ENCODE measurements around the gene NCBP3.
"Not testable (repeated sequence)": the region's sequence is repeated elsewhere in the genome, so short reads cannot be mapped to it uniquely, and the experiment has no call there.

NCBP3 gene

DNA sequence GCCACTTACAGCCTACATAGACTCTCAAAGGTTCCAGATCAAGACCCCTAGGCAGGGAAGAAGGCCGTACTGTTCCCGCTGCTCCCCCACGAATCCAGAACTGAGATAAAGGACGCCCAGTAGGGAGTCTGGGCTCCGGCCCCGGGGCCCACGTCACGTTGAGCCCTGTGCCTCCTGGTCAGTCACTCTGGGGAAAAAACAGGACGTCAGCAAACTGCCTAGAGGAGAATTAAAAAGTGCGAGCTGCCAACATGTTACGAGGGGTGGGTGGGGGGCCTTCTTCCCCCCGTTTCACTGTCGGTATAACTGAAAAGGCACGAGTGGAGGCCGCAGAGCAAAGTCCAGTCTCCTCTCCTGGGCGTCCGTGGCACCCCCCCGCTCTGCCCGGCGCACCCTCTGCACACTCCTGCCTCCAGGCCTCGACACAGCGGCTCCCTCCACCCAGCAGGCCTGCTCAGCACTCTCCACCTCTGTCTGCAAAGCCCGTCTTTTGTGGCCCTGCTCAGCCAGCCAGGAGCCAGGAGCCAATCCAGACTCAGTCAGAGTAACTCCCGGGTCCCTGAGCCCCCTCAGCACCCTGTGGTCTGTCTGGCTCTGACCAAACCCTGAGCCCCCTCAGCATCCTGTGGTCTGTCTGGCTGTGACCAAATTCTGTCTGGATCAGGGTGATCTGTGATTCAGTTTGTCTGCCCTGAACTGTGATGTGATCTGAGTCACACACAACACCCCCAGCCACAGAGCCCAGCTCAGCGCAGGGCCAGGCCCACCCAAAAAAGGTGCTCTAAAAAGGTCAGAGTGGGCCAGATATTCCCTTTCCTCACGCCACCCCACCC, 51.3 kb downstream of the NCBP3 start:
- Histone ChIP-seq H2BK15ac (ENCODE audit: low read length) (no peak overlapping the region), H3K4ac (ENCODE audit: low read length) (no peak overlapping the region)
- WGBS, 2 donors (ENCODE audit: extremely low coverage in 2 of 2, insufficient read length in 2 of 2, insufficient replicate concordance in 1 of 2) = no CpG with 5 or more reads among the region's 26 CpGs

DNA sequence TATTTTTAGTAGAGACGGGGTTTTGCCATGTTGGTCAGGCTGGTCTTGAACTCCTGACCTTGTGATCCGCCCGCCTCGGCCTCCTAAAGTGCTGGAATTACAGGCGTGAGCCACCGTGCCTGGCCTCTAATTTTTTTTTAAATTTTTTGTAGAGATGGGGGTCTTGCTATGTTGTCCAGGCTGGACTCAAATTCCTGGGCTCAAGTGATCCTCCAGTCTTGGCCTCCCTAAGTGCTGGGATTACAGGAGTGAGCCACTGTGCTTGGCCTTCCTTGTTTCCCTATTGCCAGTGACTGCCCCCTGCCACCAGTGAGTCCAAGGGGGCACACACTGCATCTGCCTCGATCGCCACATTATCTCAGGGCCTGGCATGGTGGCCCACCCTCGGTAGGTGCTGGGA, 51.9 kb downstream of the NCBP3 start:
- not testable (repeated sequence) for H2BK120ac ChIP-seq (ENCODE audit: low read depth, low read length); H2BK15ac ChIP-seq (ENCODE audit: low read length); DNase-seq (ENCODE audit: low spot score); H3K4me2 ChIP-seq (ENCODE audit: insufficient read depth, low read length, poor library complexity, severe bottlenecking); H3K18ac ChIP-seq (ENCODE audit: low read length); H3K9me3 ChIP-seq (replicated peaks in 1 of 2; ENCODE audit: control insufficient read depth in 2 of 2, insufficient read depth in 1 of 2, low read depth in 1 of 2, low read length in 2 of 2); H3K79me1 ChIP-seq (ENCODE audit: low read depth, low read length); H2AK5ac ChIP-seq (ENCODE audit: low read depth, low read length); H3K4me1 ChIP-seq (ENCODE audit: control insufficient read depth in 2 of 2, insufficient read depth in 1 of 2, low read depth in 1 of 2, low read length in 2 of 2); H2BK12ac ChIP-seq (ENCODE audit: low read length); H4K8ac ChIP-seq (ENCODE audit: low read depth, low read length); H3K4ac ChIP-seq (ENCODE audit: low read length); H3K27me3 ChIP-seq (ENCODE audit: control insufficient read depth in 3 of 3, insufficient read depth in 3 of 3, low read depth in 1 of 3, low read length in 3 of 3); H4K91ac ChIP-seq (ENCODE audit: low read depth, low read length, poor library complexity); H3K14ac ChIP-seq (ENCODE audit: low read length); H3K9ac ChIP-seq (ENCODE audit: low read depth, low read length, poor library complexity); H3K23ac ChIP-seq (ENCODE audit: low read depth, low read length, poor library complexity); H3K4me3 ChIP-seq (ENCODE audit: low read length in 2 of 2); H3K36me3 ChIP-seq (replicated peaks in 1 of 2; ENCODE audit: control insufficient read depth in 2 of 2, insufficient read depth in 2 of 2, low read length in 2 of 2); H2BK5ac ChIP-seq (ENCODE audit: low read length); H3K27ac ChIP-seq (replicated peaks; ENCODE audit: low read length)
- H2AFZ ChIP-seq (ENCODE audit: low read length) = peak overlapping the region; percentile 93
- no CpG with 5 or more reads among the region's 9 CpGs for WGBS, 2 donors (ENCODE audit: extremely low coverage in 2 of 2, insufficient read length in 2 of 2, insufficient replicate concordance in 1 of 2)

More for the DNA sequence above, 51.3 kb downstream of the NCBP3 start:
- peak overlapping the region; percentile 64 for H3K14ac ChIP-seq (ENCODE audit: low read length)
- no peak overlapping the region for H3K4me2 ChIP-seq (ENCODE audit: insufficient read depth, low read length, poor library complexity, severe bottlenecking)
- H2BK120ac ChIP-seq (ENCODE audit: low read depth, low read length) = no peak overlapping the region
- no peak for DNase-seq (ENCODE audit: low spot score)
- H3K4me1 ChIP-seq (ENCODE audit: control insufficient read depth in 2 of 2, insufficient read depth in 1 of 2, low read depth in 1 of 2, low read length in 2 of 2) = peaks cover 5 to 8% of the 10 kb centered on the region in 2 donors
- no peak overlapping the region for H4K91ac ChIP-seq (ENCODE audit: low read depth, low read length, poor library complexity)
- H2BK12ac ChIP-seq (ENCODE audit: low read length) = peak overlapping the region; percentile 97
- H2AFZ ChIP-seq (ENCODE audit: low read length) = peak overlapping the region; percentile 93
- no peak overlapping the region for H4K8ac ChIP-seq (ENCODE audit: low read depth, low read length)
- H3K4me3 ChIP-seq (ENCODE audit: low read length in 2 of 2) = no peak overlapping the region
- H3K27ac ChIP-seq (replicated peaks; ENCODE audit: low read length) = no peak overlapping the region
- peak overlapping the region; percentile 16 for H3K9ac ChIP-seq (ENCODE audit: low read depth, low read length, poor library complexity)
- H3K79me1 ChIP-seq (ENCODE audit: low read depth, low read length) = no peaks in the 10 kb centered on the region
- peak overlapping the region; percentile 87 for H2BK5ac ChIP-seq (ENCODE audit: low read length)
- peak overlapping the region; percentile 14 for H3K23ac ChIP-seq (ENCODE audit: low read depth, low read length, poor library complexity)
- peaks cover 0 to 4% of the 10 kb centered on the region in 2 donors for H3K36me3 ChIP-seq (replicated peaks in 1 of 2; ENCODE audit: control insufficient read depth in 2 of 2, insufficient read depth in 2 of 2, low read length in 2 of 2)
- H3K18ac ChIP-seq (ENCODE audit: low read length) = peak overlapping the region; percentile 72
- peaks cover 0 to 3% of the 10 kb centered on the region in 2 donors for H3K9me3 ChIP-seq (replicated peaks in 1 of 2; ENCODE audit: control insufficient read depth in 2 of 2, insufficient read depth in 1 of 2, low read depth in 1 of 2, low read length in 2 of 2)
- no peak overlapping the region for H2AK5ac ChIP-seq (ENCODE audit: low read depth, low read length)
- peaks cover 0 to 3% (median 0%) of the 10 kb centered on the region in 3 experiments for H3K27me3 ChIP-seq (ENCODE audit: control insufficient read depth in 3 of 3, insufficient read depth in 3 of 3, low read depth in 1 of 3, low read length in 3 of 3)

DNA sequence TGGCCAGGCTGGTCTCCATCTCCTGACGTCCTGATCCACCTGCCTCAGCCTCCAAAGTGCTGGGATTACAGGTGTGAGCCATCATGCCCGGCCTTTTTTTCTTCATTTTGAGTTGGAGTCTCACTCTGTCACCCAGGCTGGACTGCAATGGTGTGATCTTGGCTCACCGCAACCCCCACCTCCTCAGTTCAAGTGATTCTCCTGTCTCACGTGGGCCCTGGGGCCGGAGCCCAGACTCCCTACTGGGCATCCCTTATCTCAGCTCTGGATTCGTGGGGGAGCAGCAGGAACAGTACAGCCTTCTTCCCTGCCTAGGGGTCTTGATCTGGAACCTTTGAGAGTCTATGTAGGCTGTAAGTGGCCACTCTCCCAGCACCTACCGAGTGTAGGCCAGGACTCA, 52.8 kb downstream of the NCBP3 start:
- H4K8ac ChIP-seq (ENCODE audit: low read depth, low read length); H3K4me1 ChIP-seq (ENCODE audit: control insufficient read depth in 2 of 2, insufficient read depth in 1 of 2, low read depth in 1 of 2, low read length in 2 of 2); H2BK5ac ChIP-seq (ENCODE audit: low read length); H3K4me2 ChIP-seq (ENCODE audit: insufficient read depth, low read length, poor library complexity, severe bottlenecking); H3K27me3 ChIP-seq (ENCODE audit: control insufficient read depth in 3 of 3, insufficient read depth in 3 of 3, low read depth in 1 of 3, low read length in 3 of 3); H4K91ac ChIP-seq (ENCODE audit: low read depth, low read length, poor library complexity); H2BK12ac ChIP-seq (ENCODE audit: low read length); H3K79me1 ChIP-seq (ENCODE audit: low read depth, low read length); H3K27ac ChIP-seq (replicated peaks; ENCODE audit: low read length); DNase-seq (ENCODE audit: low spot score); H3K9ac ChIP-seq (ENCODE audit: low read depth, low read length, poor library complexity); H3K36me3 ChIP-seq (replicated peaks in 1 of 2; ENCODE audit: control insufficient read depth in 2 of 2, insufficient read depth in 2 of 2, low read length in 2 of 2); H3K14ac ChIP-seq (ENCODE audit: low read length); H2BK120ac ChIP-seq (ENCODE audit: low read depth, low read length); H2AK5ac ChIP-seq (ENCODE audit: low read depth, low read length); H2BK15ac ChIP-seq (ENCODE audit: low read length); H2AFZ ChIP-seq (ENCODE audit: low read length); H3K4me3 ChIP-seq (ENCODE audit: low read length in 2 of 2); H3K9me3 ChIP-seq (replicated peaks in 1 of 2; ENCODE audit: control insufficient read depth in 2 of 2, insufficient read depth in 1 of 2, low read depth in 1 of 2, low read length in 2 of 2); H3K4ac ChIP-seq (ENCODE audit: low read length); H3K23ac ChIP-seq (ENCODE audit: low read depth, low read length, poor library complexity); H3K18ac ChIP-seq (ENCODE audit: low read length): not testable (repeated sequence)
- no CpG with 5 or more reads among the region's 7 CpGs for WGBS, 2 donors (ENCODE audit: extremely low coverage in 2 of 2, insufficient read length in 2 of 2, insufficient replicate concordance in 1 of 2)

DNA sequence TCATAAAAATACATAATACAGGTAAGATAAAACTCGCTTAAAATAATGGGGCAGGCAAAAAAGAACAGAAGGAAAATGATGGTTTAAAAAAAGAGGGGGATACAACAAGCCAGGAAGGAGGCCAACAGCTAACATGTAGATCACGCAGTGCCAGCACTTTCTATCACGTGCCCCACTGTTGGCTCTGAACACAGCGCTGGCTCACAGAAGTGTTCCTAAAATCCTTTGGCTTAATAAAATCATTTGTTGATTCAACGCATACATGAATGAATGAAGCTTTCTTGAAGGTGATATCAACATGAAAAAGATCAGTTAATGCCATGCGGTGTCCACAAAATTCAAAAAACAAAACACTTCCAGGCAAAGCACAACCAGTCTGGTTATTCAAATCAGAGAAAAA, 53.6 kb downstream of the NCBP3 start:
- no peak overlapping the region for H2BK15ac ChIP-seq (ENCODE audit: low read length)
- H3K4me1 ChIP-seq (ENCODE audit: control insufficient read depth in 2 of 2, insufficient read depth in 1 of 2, low read depth in 1 of 2, low read length in 2 of 2) = peaks cover 5 to 8% of the 10 kb centered on the region in 2 donors
- no peak overlapping the region for H3K4me2 ChIP-seq (ENCODE audit: insufficient read depth, low read length, poor library complexity, severe bottlenecking)
- H2BK12ac ChIP-seq (ENCODE audit: low read length) = no peak overlapping the region
- WGBS, 2 donors (ENCODE audit: extremely low coverage in 2 of 2, insufficient read length in 2 of 2, insufficient replicate concordance in 1 of 2) = no CpG with 5 or more reads among the region's 6 CpGs
- H3K36me3 ChIP-seq (replicated peaks in 1 of 2; ENCODE audit: control insufficient read depth in 2 of 2, insufficient read depth in 2 of 2, low read length in 2 of 2) = peaks cover 0 to 4% of the 10 kb centered on the region in 2 donors
- peaks cover 0 to 3% of the 10 kb centered on the region in 2 donors for H3K9me3 ChIP-seq (replicated peaks in 1 of 2; ENCODE audit: control insufficient read depth in 2 of 2, insufficient read depth in 1 of 2, low read depth in 1 of 2, low read length in 2 of 2)
- H4K91ac ChIP-seq (ENCODE audit: low read depth, low read length, poor library complexity) = no peak overlapping the region
- H3K79me1 ChIP-seq (ENCODE audit: low read depth, low read length) = no peaks in the 10 kb centered on the region
- no peak overlapping the region for H3K9ac ChIP-seq (ENCODE audit: low read depth, low read length, poor library complexity)
- H3K27ac ChIP-seq (replicated peaks; ENCODE audit: low read length) = no peak overlapping the region
- H4K8ac ChIP-seq (ENCODE audit: low read depth, low read length) = no peak overlapping the region
- DNase-seq (ENCODE audit: low spot score) = no peak
- no peak overlapping the region for H3K4me3 ChIP-seq (ENCODE audit: low read length in 2 of 2)
- H2AK5ac ChIP-seq (ENCODE audit: low read depth, low read length) = no peak overlapping the region
- no peak overlapping the region for H2BK5ac ChIP-seq (ENCODE audit: low read length)
- no peak overlapping the region for H3K14ac ChIP-seq (ENCODE audit: low read length)
- H2BK120ac ChIP-seq (ENCODE audit: low read depth, low read length) = no peak overlapping the region
- peak overlapping the region; percentile 27 for H2AFZ ChIP-seq (ENCODE audit: low read length)
- no peak overlapping the region for H3K4ac ChIP-seq (ENCODE audit: low read length)
- no peak overlapping the region for H3K23ac ChIP-seq (ENCODE audit: low read depth, low read length, poor library complexity)
- peaks cover 0 to 3% (median 0%) of the 10 kb centered on the region in 3 experiments for H3K27me3 ChIP-seq (ENCODE audit: control insufficient read depth in 3 of 3, insufficient read depth in 3 of 3, low read depth in 1 of 3, low read length in 3 of 3)
- H3K18ac ChIP-seq (ENCODE audit: low read length) = no peak overlapping the region
